Breast epithelium (tissue), 3 donors: Measurements from ENCODE around the gene NEO1.

Experiments
- CTCF ChIP-seq, 3 donors: fragments of 450-650 bp; IDR thresholded peaks; one replicate each; pipeline ENCODE4 v1.5.1; 2016 to 2017; ENCODE audit warnings: antibody characterized with exemption in 3 of 3, mild to moderate bottlenecking in 3 of 3, moderate library complexity in 3 of 3
- POLR2A ChIP-seq: fragments of 450-650 bp; IDR thresholded peaks from one replicate; pipeline ENCODE4 v1.6.1; 2016; ENCODE audit warnings: antibody characterized with exemption, mild to moderate bottlenecking, moderate library complexity
- POLR2AphosphoS5 ChIP-seq, 3 donors: sonication (generic); formaldehyde crosslinking; IDR thresholded peaks; one replicate each; pipeline ENCODE4 v1.6.1; 2017; ENCODE audit warnings: antibody characterized with exemption in 3 of 3

GRCh38 chr15:73324496-73325170 is 272.4 kb downstream of the NEO1 start:
- TF ChIP-seq CTCF (IDR thresholded peaks at IDR 0.05) (no peak), POLR2AphosphoS5 (IDR thresholded peaks at IDR 0.05) (no peak), POLR2A (no peak)
